CD4-positive, alpha-beta T cell treated with Interleukin-15 for 4 hours (primary cell): ENCODE results near the gene PLA2G12B.

Experiments
- DNase-seq: peaks from one replicate; pipeline ENCODE4 v3.0.0-alpha.2; 2020; ENCODE audit warnings: low spot score

Gene PLA2G12B

DNA sequence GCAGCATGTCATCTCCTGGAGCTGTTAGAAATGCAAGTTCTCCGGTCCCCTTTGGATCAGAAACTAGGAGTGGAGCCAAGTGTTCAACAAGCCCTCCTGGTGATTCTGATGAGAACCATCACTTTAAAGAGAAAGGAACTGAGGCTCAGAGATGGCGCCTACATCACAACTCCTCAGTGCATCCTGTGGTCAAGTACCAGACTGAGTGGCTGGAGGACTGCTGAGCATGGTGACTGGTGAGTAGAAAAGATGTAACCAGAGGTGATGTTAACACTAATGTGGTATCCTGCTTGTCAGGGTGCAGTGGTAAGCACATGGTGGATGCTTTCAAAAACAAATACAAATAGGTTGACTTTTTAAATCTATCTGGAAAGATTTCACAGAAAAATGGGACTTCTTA lies 64.5 kb downstream of the PLA2G12B start:
- no peak for DNase-seq

DNA sequence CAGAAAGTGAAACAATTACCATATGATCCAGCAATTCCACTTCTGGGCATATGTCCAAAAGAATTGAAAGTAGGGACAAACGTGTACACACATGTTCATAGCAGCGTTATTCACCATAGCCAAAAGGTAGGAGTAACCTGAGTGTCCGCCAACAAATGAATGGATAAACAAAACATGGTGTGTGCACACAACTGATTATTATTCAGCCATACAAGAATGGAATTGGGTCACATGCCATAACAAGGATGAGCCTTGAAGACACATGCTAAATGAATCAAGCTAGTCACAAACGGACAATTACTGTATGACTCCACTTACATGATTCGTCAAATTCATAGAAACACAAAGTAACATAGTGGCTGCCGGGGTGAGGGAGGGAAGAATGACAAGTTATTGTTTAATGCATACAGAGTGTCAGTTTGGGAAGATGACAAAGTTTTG lies 65.2 kb downstream of the PLA2G12B start:
- no peak for DNase-seq

DNA sequence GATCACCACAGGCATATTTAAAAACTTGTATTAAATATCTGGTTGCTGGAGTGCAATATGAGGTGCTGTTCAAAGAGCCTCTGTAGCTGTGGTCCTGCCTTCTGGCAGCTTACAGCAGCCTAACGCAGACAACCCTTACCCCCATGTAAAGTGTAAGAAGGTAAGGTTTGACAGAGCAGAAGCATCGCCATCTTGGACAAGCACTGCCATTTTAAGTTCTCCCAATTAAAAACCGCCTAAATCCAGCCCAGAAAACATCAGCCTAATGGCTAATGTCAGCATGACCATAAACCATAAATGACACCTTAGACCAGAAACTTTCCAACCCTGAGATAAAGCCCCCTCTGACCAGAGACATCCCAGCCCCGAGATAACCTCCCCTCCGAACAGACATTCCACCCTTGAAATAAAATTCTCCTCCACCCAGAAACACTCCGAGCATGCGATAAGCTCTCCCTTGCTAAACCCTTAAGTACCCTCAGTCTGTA lies 66.4 kb downstream of the PLA2G12B start:
- no peak for DNase-seq

DNA sequence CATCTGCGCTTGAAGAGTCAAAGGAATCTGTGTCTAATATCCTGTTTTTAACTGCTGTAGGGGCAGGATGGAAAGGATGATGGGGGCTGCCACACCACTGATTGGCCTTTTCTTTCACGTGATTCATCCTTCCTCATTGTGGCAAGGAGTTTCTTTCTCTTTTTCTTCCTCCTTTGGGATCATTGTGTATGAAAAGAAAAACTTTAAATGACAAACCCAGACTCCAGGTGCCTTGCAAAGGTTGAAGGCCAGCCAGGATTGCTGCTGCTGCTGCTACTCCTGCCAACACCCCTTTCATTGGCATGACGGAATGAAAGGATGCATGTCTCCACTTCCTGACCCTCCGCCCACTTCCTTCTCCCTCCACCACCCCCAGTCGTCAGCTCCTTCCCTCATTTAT lies 67.6 kb downstream of the PLA2G12B start:
- no peak for DNase-seq

DNA sequence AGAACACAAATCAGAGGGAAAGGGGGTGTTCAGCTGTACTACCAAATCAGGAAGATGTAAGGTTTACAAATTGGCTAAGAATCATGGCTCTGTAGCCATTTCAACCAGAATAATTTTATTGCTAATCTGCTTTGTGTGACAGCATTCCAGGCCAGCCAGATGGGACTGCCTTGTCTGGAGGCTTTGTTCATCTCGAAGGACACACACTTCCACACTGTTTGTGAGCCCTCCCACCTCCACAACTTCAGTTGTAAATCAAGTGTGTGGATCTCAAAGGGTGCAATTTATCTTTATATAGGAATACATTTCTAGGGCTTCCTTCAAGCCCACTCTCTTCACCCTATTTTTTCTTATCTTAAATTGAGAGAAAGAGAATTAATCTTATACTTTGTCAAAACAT lies 68.0 kb downstream of the PLA2G12B start:
- no peak for DNase-seq

DNA sequence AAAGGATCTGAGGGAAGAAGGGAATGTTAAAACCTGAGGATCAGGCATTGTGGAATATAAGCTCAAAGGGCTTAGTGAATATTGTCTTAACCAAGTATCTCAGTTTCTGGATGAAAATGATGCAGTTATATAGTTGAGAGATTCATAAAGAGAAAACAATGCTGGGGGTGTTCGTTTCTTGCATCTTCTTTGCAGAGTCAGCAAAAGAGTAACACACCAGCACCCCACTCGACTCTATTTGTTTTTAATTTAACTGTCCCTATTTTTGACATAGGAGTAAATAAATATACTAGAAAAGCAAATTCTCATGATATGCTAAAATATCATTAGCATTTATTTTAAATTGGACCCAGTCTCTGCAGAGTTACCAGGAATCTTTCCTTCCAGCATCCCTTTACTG lies 68.7 kb downstream of the PLA2G12B start:
- no peak for DNase-seq
